Heart left ventricle (tissue), 13 donors: ENCODE results near the gene ZBTB7C.

ENCODE experiments used
- POLR2A ChIP-seq, 2 donors: fragments of 450-650 bp; IDR thresholded peaks; one replicate each; pipeline ENCODE4 v1.6.1; 2017; ENCODE audit warnings: antibody characterized with exemption in 2 of 2, mild to moderate bottlenecking in 2 of 2, moderate library complexity in 2 of 2
- TF ChIP-seq, protein P1 (sequence below), 12 donors: fragments of 200-600 bp; sonication (generic) in 4 of 12; IDR thresholded peaks; one replicate each; pipeline versions ENCODE4 v1.5.0 to v1.8.0; 2018 to 2022; ENCODE audit warnings: antibody characterized with exemption in 12 of 12, mild to moderate bottlenecking in 5 of 12
- donor health status: ischemic (EF 13 %, LVEDD 7.1; RV severe dilation, severe dysfunction).
- donor health status: DM: no; HTN: yes; CAD: no.
- donor health status: DM: no; HTN: no; CAD: no.
- donor health status: ischemic (EF 25% LVEDD 6.9; RV normal size, moderate dysfunction).
- donor health status: ischemic (EF 25% LVEDD 5.7; RV mildly dilated, moderate dysfunction).
- donor health status: ischemic (EF 35%, LVEDD 5.7; RV mildly dilated, moderate dysfunction).
- donor health status: nonischemic (EF 11% LVEDD 7.7; RV severe dilation, severe dysfunction).
- donor health status: DM: yes; HTN: yes; CAD: no.
- donor health status: PGD.
- donor health status: ischemic (EF 29% LVEDD 5.4; RV normal size, mild dysfunction).
- donor health status: nonischemic (EF 23%, LVEDD 6.1; RV moderate dilation, normal function).

DNA sequence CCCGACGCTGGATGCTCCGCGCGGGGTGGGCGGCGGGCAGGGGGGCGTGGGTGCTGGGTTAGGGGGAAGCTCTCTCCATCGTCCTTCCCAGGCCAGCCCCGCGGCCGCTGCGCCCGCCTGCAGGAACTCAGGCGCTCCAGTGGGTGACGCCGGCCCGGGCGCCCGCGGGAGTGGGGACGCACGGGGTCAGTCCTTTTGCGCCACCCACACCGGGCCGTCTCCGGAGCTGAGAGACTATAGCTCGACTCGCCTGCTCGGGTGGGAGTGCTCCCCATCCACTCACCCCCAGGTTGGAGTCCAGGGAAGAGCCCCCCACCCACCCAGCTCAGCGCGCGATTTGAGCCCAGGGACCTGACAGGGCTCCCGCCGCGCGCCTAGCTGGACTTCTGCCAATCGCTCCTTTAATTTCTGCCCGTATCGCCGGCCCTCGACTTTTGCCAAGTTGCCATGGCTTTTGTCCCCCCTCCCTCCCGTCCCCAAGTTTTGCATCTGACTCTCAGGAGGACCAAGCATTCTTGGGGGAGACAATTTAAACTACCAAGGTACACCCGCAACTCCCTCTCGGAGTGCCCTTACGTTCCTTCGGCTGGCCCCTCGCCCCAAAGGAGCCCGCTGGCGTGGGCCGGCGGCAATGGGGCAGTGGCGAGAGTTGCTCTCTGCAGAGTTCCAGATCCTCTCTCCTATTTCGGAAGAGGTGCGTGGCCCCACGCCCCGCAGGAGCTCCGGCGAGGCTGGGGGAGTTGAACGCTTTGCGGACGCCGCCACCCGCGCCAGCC, 272.9 kb downstream of the ZBTB7C start:
- TF ChIP-seq, protein P1, sequence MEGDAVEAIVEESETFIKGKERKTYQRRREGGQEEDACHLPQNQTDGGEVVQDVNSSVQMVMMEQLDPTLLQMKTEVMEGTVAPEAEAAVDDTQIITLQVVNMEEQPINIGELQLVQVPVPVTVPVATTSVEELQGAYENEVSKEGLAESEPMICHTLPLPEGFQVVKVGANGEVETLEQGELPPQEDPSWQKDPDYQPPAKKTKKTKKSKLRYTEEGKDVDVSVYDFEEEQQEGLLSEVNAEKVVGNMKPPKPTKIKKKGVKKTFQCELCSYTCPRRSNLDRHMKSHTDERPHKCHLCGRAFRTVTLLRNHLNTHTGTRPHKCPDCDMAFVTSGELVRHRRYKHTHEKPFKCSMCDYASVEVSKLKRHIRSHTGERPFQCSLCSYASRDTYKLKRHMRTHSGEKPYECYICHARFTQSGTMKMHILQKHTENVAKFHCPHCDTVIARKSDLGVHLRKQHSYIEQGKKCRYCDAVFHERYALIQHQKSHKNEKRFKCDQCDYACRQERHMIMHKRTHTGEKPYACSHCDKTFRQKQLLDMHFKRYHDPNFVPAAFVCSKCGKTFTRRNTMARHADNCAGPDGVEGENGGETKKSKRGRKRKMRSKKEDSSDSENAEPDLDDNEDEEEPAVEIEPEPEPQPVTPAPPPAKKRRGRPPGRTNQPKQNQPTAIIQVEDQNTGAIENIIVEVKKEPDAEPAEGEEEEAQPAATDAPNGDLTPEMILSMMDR (IDR thresholded peaks at IDR 0.05), result peak in 7 of 12 donors; percentile 11 to 33 (median 16)
- no peak for TF ChIP-seq POLR2A (IDR thresholded peaks at IDR 0.05)
